Kidney glomerular epithelial cell (primary cell): ENCODE data around the gene CNIH3.
"Not testable (repeated sequence)": the region's sequence is repeated elsewhere in the genome, so short reads cannot be mapped to it uniquely, and the experiment has no call there.

Experiments used
- DNase-seq: peaks from one replicate; lab custom pipeline; 2025; lab: John Stamatoyannopoulos, UW

The CNIH3 gene

DNA sequence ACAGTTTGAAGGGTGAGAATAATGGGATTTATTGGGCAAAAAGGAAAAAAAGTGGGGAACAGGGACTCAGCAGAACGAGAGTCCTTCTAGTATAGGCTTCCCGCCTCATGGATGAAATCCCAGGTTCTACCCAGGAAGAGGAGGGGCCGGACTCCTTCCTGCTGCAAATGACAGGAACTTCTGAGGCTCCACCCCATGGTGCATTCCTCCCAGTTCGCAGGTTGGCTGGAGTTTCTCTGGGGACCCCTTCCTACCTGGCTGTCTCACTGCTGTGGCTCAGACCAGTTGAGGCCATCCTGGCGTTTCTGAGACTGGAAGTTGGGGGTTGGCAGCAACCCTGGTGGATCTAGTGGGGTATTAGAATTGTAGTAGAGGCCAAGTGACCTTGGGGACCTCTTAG is 27.5 kb downstream of the CNIH3 start:
- no peak for DNase-seq

GRCh38 chr1:224644553-224645154 is 28.5 kb downstream of the CNIH3 start:
- DNase-seq, result peak; percentile 41

GRCh38 chr1:224647449-224647848 is 31.3 kb downstream of the CNIH3 start:
- no peak for DNase-seq

DNA sequence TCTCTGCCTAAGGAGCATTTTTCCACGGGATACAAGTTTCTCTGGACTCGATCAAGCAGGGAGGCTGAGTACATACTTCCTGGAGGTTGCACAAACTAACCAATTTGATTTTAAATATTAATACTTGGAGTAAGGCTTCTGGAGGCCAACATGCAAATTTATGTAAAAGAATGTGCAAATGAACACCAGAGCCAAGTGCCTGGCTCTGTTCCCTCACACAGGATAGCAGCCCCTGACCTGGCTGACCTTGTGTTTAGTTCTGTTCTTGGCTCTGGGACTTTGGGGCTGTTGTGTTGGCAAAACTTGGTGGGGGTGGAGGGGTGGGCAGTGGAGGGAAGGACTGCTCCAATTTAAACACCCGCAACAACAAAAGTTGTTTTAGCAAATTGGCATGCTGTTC is 34.2 kb downstream of the CNIH3 start:
- DNase-seq, result no peak

- DNase-seq, result no peak
Observed at GRCh38 chr1:224651188-224651587, 35.1 kb downstream of the CNIH3 start.

DNA sequence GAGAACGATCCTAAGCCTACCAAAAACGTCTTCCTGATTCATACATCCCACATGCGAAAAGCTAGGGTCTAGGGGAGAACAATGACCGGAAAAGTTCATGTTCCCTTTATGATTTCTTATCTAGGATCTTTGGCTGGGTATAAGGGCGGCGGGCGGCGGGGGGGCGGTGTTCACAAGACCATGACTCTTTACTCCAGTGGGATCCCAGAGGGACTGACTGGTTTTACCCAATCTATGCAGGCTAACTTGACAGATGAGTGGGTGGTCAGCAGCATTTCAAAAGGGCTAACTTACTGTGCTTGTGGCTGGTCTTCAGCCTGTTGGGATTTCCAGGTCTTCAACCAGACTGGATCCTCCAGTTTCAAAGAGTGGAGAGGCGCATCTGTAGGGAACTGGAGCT is 40.3 kb downstream of the CNIH3 start:
- no peak for DNase-seq

DNA sequence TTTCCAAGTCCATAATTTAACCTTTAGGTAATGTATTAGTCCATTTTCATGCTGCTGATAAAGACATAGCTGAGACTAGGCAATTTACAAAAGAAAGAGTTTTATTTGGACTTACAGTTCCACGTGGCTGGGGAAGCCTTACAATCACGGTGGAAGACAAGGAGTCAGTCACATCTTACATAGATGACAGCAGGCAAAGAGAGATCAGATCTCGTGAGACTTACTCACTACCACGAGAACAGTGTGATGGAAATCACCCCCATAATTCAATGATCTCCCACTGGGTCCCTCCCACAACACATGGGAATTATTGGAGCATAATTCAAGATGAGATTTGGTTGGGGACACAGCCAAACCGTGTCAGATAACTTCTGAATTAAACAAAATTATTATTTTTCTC is 44.0 kb downstream of the CNIH3 start:
- DNase-seq, result no peak

GRCh38 chr1:224662870-224663269 is 46.8 kb downstream of the CNIH3 start:
- DNase-seq, result no peak

DNA sequence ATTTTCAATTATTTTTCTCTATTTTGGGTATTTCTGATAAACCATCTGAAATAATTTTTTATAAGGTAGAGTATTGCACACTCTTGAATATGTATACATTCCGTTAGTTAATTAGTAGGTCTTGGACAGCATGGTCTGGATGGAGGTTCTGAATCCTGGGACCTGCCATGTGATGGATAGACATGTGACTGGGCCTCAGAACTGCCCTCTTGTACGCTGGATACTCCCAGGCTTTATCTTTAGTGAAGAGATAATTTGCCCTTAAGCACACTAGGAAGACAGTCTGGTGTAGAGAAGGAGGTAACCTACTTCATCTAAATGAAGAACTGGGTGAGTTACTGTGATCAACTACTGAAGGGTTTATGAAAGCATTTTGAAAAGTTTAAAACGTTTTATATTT is 48.9 kb downstream of the CNIH3 start:
- no peak for DNase-seq

DNA sequence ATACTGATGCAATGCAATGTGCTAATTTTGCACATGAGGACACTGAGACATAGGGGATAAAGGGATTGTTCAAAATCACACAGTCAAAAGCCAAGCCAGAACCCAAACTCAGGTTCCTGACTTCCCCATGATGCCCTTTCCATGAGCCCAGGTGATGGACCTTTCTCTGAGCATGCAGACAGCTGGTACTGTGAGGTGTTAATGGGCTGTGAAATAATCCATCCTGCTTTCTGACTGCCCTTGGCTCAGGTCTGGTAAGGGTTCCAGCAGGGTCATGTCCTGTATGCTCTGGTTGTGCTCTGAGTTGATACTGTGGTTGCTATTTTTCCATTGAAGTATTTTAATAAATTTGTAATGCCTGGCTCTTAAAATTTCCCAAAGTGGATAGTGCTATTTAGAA is 50.0 kb downstream of the CNIH3 start:
- no peak for DNase-seq

DNA sequence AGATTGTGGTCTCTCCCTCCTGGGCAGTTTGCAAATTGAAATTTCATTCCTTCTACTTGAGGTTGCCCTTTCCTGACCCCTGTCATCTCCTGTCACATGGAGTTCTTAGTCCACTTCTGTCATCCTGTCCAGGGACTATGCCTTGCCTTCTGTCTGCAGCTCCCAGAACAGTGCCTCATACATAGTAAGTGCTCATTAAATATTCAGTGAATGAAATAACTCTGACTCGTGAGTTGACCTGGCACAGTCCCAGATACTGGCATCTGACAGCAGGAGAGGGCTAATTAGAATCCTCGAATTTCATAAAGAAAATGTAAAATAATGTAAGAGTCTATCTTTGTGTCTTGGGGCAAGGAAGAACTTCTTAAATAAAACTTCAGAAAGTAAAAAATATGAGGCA is 50.8 kb downstream of the CNIH3 start:
- DNase-seq, result no peak

- DNase-seq, result no peak
Observed at GRCh38 chr1:224668984-224669383, 52.9 kb downstream of the CNIH3 start.

DNA sequence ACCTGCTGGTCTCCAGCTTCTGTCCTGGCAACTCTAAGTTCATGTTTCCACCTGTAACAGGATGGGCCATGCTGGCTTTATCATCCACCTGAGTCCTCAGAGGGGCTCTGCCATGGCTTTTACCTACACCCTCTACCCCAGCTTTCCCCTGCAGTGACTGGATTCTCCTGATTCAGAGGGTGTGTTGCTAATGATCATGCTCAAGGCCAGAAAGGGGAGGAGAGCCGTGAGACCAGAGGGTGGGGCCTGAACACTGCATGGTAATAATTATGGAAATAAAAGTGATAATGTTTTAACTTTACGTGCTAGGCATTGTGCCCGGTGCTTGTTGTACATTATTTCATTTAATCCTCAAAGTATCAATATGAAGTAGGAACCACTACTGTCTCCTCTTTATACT is 53.3 kb downstream of the CNIH3 start:
- DNase-seq, result no peak

GRCh38 chr1:224670506-224670905 is 54.4 kb downstream of the CNIH3 start:
- no peak for DNase-seq

DNA sequence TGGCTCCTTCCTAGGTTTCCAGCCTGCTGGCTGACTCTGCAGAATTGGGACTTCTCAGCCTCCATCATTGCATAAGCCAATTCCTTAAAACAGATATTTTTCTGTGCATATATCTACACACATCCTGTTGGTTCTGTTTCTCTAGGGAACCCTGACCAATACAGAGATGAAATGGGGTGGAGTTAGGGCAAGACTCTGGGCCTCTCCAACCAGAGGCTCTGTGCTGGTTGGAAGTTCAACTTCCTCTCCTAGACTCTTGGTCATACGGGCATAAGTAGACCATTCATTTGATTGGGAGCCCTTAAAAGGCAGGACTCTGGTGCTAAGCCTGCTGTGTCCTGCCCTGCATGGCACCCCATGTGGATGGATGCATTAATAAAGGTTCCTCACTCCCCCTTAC is 55.0 kb downstream of the CNIH3 start:
- no peak for DNase-seq

DNA sequence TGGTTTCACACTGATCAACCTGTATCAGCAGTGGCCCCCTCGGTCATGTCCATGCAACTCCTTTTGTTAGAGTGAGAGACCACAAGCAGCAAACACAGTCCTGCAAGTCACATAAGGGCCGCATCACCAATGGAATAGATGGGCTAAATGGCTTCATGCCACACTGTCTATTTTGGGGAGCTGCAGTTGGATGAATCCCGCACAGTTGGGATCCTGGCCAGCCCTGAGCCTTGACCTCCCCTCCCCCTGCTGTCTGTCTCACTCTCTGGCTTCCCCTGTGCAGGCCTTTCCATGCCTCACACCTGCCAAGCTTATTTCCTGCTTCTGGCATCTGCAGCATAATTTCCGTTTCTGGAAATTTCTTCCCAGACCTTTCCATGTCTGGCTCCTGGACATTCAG is 57.0 kb downstream of the CNIH3 start:
- DNase-seq, result no peak

- no peak for DNase-seq
Observed at GRCh38 chr1:224675590-224675989, 59.5 kb downstream of the CNIH3 start.

GRCh38 chr1:224676551-224676950 is 60.4 kb downstream of the CNIH3 start:
- DNase-seq, result peak; percentile 9

DNA sequence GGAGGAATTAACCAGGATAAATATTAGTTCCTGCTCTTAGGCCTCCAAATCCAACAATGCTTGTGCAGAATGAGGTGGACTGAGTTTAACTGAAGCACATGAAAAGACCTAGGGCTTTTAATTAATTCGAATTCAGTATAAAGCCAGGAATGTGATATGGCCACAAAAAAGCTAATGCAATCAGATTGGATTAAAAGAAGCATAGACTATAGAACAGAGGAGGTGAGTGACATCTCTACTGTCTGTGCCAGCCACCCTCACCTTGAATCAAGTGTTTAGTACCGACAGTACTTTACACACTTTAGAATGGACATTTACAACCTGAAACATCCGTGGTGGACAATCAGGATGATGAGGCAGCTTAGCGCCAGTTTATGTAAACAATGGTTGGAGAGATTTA is 62.1 kb downstream of the CNIH3 start:
- DNase-seq, result no peak

DNA sequence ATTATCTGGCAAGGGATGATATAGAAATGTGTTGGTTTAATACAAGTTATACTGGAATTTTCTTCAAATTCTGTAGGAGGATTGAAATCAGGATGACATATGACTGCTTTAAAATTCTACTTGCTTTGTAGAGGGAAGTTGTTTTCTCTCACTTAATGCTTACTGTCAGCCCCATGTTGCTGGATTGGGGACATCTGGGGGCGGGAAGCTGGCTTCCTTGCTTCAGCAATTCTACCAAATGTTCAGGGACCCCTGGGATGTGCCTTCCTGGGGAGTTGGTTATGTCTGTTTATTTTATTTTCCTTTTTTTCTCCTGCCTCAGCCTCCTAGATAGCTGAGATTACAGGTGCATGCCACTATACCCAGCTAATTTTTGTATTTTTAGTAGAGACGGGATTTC is 63.5 kb downstream of the CNIH3 start:
- DNase-seq, result no peak

GRCh38 chr1:224681816-224682215 is 65.7 kb downstream of the CNIH3 start:
- no peak for DNase-seq

GRCh38 chr1:224683936-224684335 is 67.8 kb downstream of the CNIH3 start:
- DNase-seq, result no peak

DNA sequence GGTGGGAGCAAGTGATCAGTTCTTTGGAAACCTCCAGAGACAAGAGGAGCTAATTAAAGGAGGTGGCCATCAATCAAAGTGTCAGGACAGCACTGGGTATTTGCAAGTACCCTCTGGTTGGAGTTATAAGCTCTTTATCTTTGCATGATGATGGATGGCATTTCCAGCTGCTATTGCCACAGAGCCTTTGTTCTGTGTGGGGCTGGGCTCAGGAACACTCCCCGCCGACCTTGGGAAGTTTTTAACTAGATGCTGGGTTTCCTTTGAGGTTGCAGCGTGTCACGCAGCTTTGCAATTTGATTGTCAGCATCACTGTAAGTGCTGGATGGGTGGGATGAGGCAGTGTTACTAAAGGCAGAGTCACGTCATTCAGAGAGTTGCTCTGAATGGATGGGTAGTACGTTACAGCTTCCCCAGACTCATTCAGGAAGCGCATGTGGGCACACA is 68.9 kb downstream of the CNIH3 start:
- no peak for DNase-seq

DNA sequence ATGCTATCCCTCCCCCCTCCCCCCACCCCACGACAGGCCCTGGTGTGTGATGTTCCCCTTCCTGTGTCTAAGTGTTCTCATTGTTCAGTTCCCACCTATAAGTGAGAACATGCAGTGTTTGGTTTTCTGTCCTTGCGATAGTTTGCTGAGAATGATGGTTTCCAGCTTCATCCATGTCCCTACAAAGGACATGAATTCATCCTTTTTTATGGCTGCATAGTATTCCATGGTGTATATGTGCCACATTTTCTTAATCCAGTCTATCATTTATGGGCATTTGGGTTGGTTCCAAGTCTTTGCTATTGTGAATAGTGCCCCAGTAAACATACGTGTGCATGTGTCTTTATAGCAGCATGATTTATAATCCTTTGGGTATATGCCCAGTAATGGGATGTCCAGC is 70.0 kb downstream of the CNIH3 start:
- DNase-seq, result not testable (repeated sequence)

- DNase-seq, result no peak
Observed at GRCh38 chr1:224687465-224687864, 71.3 kb downstream of the CNIH3 start.
